Naive thymus-derived CD4-positive, alpha-beta T cell (primary cell): ENCODE data around the gene KIT. TPM values are rescaled to one million over a fixed set of nuclear protein-coding genes. Genes with fewer than 3 reads are reported as not detected.

Experiments
- ATAC-seq: fragments of 150-1000 bp; cut with Tn5 transposase; 2 replicates; pipeline ENCODE4 v1.10.0; 2021; ENCODE audit warnings: mild to moderate bottlenecking, moderate library complexity
- CTCF ChIA-PET: fragments of 350-600 bp; sonication (Branson Sonifier 250); formaldehyde crosslinking; loops from one replicate; lab custom pipeline; 2021; ENCODE audit warnings: antibody characterized with exemption; lab: Charles Lee
- POLR2A ChIA-PET: fragments of 350-600 bp; sonication (Branson Sonifier 250); formaldehyde crosslinking; loops from one replicate; lab custom pipeline; 2021; ENCODE audit warnings: antibody characterized with exemption, inconsistent platforms; lab: Charles Lee
- DNase-seq, 9 donors: peaks; one replicate each; pipeline versions ENCODE4 v3.0.0 to v3.0.0-alpha.2; 2020 to 2022; ENCODE audit warnings: mixed read lengths in 1 of 9
- H3K27ac ChIP-seq: one replicate; pipeline ENCODE4 v1.7.0; 2013; ENCODE audit warnings: mild to moderate bottlenecking, low read depth, low read length, moderate library complexity
- H3K27me3 ChIP-seq, 2 donors: one replicate each; pipeline ENCODE4 v1.7.0; 2013; ENCODE audit warnings: low read length in 2 of 2, mild to moderate bottlenecking in 2 of 2, moderate library complexity in 2 of 2; ENCODE audit not compliant: control insufficient read depth in 2 of 2, insufficient read depth in 2 of 2
- H3K36me3 ChIP-seq, 3 experiments: 1 replicate in 2 of 3; 2 replicates in 1 of 3; pipeline ENCODE4 v1.7.0; 2013; ENCODE audit warnings: low read length in 3 of 3, mild to moderate bottlenecking in 3 of 3, moderate library complexity in 1 of 3; ENCODE audit not compliant: insufficient read depth in 3 of 3, control insufficient read depth in 2 of 3
- H3K4me1 ChIP-seq, 2 donors: one replicate each; pipeline ENCODE4 v1.7.0; 2013; ENCODE audit warnings: low read length in 2 of 2, mild to moderate bottlenecking in 2 of 2, moderate library complexity in 1 of 2; ENCODE audit not compliant: control insufficient read depth in 2 of 2, insufficient read depth in 2 of 2
- H3K4me3 ChIP-seq: 2 replicates; pipeline ENCODE4 v1.7.0; 2013; ENCODE audit warnings: mild to moderate bottlenecking, low read length
- H3K9me3 ChIP-seq, 3 experiments: 1 replicate in 2 of 3; 2 replicates in 1 of 3; pipeline ENCODE4 v1.7.0; 2013; ENCODE audit warnings: low read length in 3 of 3; ENCODE audit not compliant: control insufficient read depth in 2 of 3
- H3K27ac Mint-ChIP-seq, 9 donors: one replicate each; pipeline ENCODE4 v1.8.0; 2020 to 2022; ENCODE audit warnings: mixed read lengths in 9 of 9, mild to moderate bottlenecking in 8 of 9, moderate library complexity in 5 of 9, inconsistent platforms in 2 of 9
- H3K27me3 Mint-ChIP-seq, 5 donors: one replicate each; pipeline ENCODE4 v1.8.0; 2021 to 2022; ENCODE audit warnings: mixed read lengths in 5 of 5, mild to moderate bottlenecking in 1 of 5
- H3K36me3 Mint-ChIP-seq, 5 donors: one replicate each; pipeline ENCODE4 v1.8.0; 2020 to 2022; ENCODE audit warnings: mixed read lengths in 5 of 5, mild to moderate bottlenecking in 3 of 5, inconsistent platforms in 1 of 5
- H3K4me1 Mint-ChIP-seq, 7 donors: one replicate each; pipeline ENCODE4 v1.8.0; 2020 to 2022; ENCODE audit warnings: mixed read lengths in 7 of 7, mild to moderate bottlenecking in 3 of 7, inconsistent platforms in 1 of 7
- H3K4me3 Mint-ChIP-seq, 10 donors: one replicate each; pipeline ENCODE4 v1.8.0; 2020 to 2022; ENCODE audit warnings: mild to moderate bottlenecking in 10 of 10, mixed read lengths in 10 of 10, moderate library complexity in 6 of 10, inconsistent platforms in 2 of 10
- H3K9me3 Mint-ChIP-seq, 11 donors: one replicate each; pipeline ENCODE4 v1.8.0; 2020 to 2022; ENCODE audit warnings: mixed read lengths in 11 of 11, mild to moderate bottlenecking in 4 of 11, inconsistent platforms in 1 of 11, moderate library complexity in 1 of 11
- intact Hi-C, 2 donors: fragments of 100-400 bp; cut with micrococcal nuclease; formaldehyde crosslinking; loops; one replicate each; pipeline ENCODE4 v1.15.1; 2023
- polyA plus RNA-seq, 2 donors: library from polyadenylated mRNA; unstranded; fragments of 300-500 nt; fragmentation: Illumina TruSeq; gene quantifications; one replicate each; pipeline ENCODE4 v1.2.3, GENCODE V29; 2021
- total RNA-seq, 6 experiments: library from RNA in 5 of 6; stranded (reverse) in 5 of 6; gene quantifications; 1 replicate in 5 of 6; 2 replicates in 1 of 6; pipeline ENCODE4 v1.2.3 and lab custom pipeline; 2021 to 2026

KIT gene
- total and polyA plus RNA-seq, 7 experiments from 2014 or later = 0.08 to 1.2 (median 0.16) TPM; not detected in 1

GRCh38 chr4:54781756-54782155 is 124.0 kb downstream of the KIT start:
- POLR2A ChIA-PET = no interaction called here
- no peak overlapping the region for H3K27ac Mint-ChIP-seq
- intact Hi-C loops = no loop called here

GRCh38 chr4:54783402-54784110 is 125.8 kb downstream of the KIT start:
- no peaks in the 10 kb centered on the region for H3K9me3 Mint-ChIP-seq

More at GRCh38 chr4:54781756-54782155, 124.0 kb downstream of the KIT start:
- Mint-ChIP-seq H3K27me3 (no peaks in the 10 kb centered on the region), H3K9me3 (peaks cover 0 to under 1% (median 0%) of the 10 kb centered on the region in 11 donors), H3K4me1 (peaks cover 0 to 14% (median 8%) of the 10 kb centered on the region in 7 donors), H3K4me3 (no peak overlapping the region), H3K36me3 (no peaks in the 10 kb centered on the region)
- ATAC-seq = no peak
- Histone ChIP-seq H3K36me3 (no peaks in the 10 kb centered on the region), H3K27ac (no peak overlapping the region), H3K4me1 (no peaks in the 10 kb centered on the region), H3K4me3 (no peak overlapping the region), H3K27me3 (no peaks in the 10 kb centered on the region), H3K9me3 (no peaks in the 10 kb centered on the region)
- DNase-seq = no peak
- CTCF ChIA-PET = no interaction called here

GRCh38 chr4:54784161-54784671 is 126.5 kb downstream of the KIT start:
- Histone ChIP-seq H3K9me3 (no peaks in the 10 kb centered on the region), H3K4me3 (no peak overlapping the region), H3K4me1 (no peaks in the 10 kb centered on the region), H3K36me3 (no peaks in the 10 kb centered on the region), H3K27ac (no peak overlapping the region), H3K27me3 (no peaks in the 10 kb centered on the region)
- Mint-ChIP-seq H3K4me3 (no peak overlapping the region), H3K27ac (no peak overlapping the region), H3K27me3 (no peaks in the 10 kb centered on the region), H3K4me1 (peaks cover 0 to 12% (median 8%) of the 10 kb centered on the region in 7 donors), H3K36me3 (no peaks in the 10 kb centered on the region), H3K9me3 (peaks cover 0 to 3% (median 0%) of the 10 kb centered on the region in 11 donors)
- intact Hi-C loops = no loop called here
- ChIA-PET POLR2A (no interaction called here), CTCF (no interaction called here)
- ATAC-seq (no peak), DNase-seq (no peak)

More at GRCh38 chr4:54783402-54784110, 125.8 kb downstream of the KIT start:
- Mint-ChIP-seq H3K27me3 (no peaks in the 10 kb centered on the region), H3K27ac (no peak overlapping the region), H3K36me3 (no peaks in the 10 kb centered on the region), H3K4me3 (no peak overlapping the region), H3K4me1 (peaks cover 0 to 14% (median 8%) of the 10 kb centered on the region in 7 donors)
- Histone ChIP-seq H3K4me3 (no peak overlapping the region), H3K27ac (no peak overlapping the region), H3K27me3 (no peaks in the 10 kb centered on the region), H3K36me3 (no peaks in the 10 kb centered on the region), H3K9me3 (no peaks in the 10 kb centered on the region), H3K4me1 (no peaks in the 10 kb centered on the region)
- CTCF ChIA-PET = no interaction called here
- DNase-seq (no peak), ATAC-seq (no peak)
- POLR2A ChIA-PET = no interaction called here
- intact Hi-C loops = no loop called here
